DND-41 (cell line): Measurements from ENCODE around the gene NR1H2.

Experiments
- CTCF ChIP-seq: IDR thresholded peaks from 2 replicates; pipeline ENCODE4 v1.5.1; 2012; ENCODE audit warnings: borderline replicate concordance, low read length, moderate library complexity, mild to moderate bottlenecking; ENCODE audit not compliant: poor library complexity, severe bottlenecking; ENCODE audit errors: extremely low read depth
- EZH2 ChIP-seq: IDR thresholded peaks from 3 replicates; pipeline ENCODE4 v1.6.1; 2012; ENCODE audit warnings: borderline replicate concordance, low read depth, mild to moderate bottlenecking, moderate library complexity, low read length, inconsistent platforms; ENCODE audit not compliant: severe bottlenecking

GRCh38 chr19:50420808-50421207, 44.6 kb downstream of the NR1H2 start:
- TF ChIP-seq CTCF (no peak), EZH2 (no peak)
